HepG2 (cell line): ENCODE results near the gene ERP44. TPM values are rescaled to one million over a fixed set of nuclear protein-coding genes. Genes with fewer than 3 reads are reported as not detected.

Source experiments
- CHD2 ChIP-seq: IDR thresholded peaks from 2 replicates; pipeline ENCODE4 v1.6.1; 2011; ENCODE audit warnings: low read depth, low read length, improper control_type of control experiment
- KLF15 ChIP-seq: sonication (generic); formaldehyde crosslinking; IDR thresholded peaks from 2 replicates; pipeline ENCODE4 v1.8.1; 2023; ENCODE audit warnings: borderline replicate concordance, mild to moderate bottlenecking, inconsistent platforms, missing genetic modification reagents, mixed read lengths
- MAFG ChIP-seq: sonication (generic); formaldehyde crosslinking; IDR thresholded peaks from 2 replicates; pipeline ENCODE4 v1.5.1; 2020; ENCODE audit warnings: mild to moderate bottlenecking, missing genetic modification reagents
- MIER2 ChIP-seq: IDR thresholded peaks from 2 replicates; pipeline ENCODE4 v1.6.1; 2016; ENCODE audit warnings: missing biosample characterization, missing genetic modification reagents
- NFYC ChIP-seq: IDR thresholded peaks from 2 replicates; pipeline ENCODE4 v1.6.1; 2016; ENCODE audit warnings: missing genetic modification reagents, missing compliant biosample characterization
- SOX5 ChIP-seq: IDR thresholded peaks from 2 replicates; pipeline ENCODE4 v1.6.1; 2016; ENCODE audit warnings: borderline replicate concordance
- ZNF367 ChIP-seq: sonication (generic); formaldehyde crosslinking; IDR thresholded peaks from 2 replicates; pipeline ENCODE4 v1.4.0; 2020; ENCODE audit warnings: missing genetic modification reagents, borderline replicate concordance
- ZNF430 ChIP-seq: sonication (generic); formaldehyde crosslinking; IDR thresholded peaks from 2 replicates; pipeline ENCODE4 v1.9.0; 2021; ENCODE audit warnings: mild to moderate bottlenecking, missing genetic modification reagents
- ZNF484 ChIP-seq: sonication (generic); formaldehyde crosslinking; IDR thresholded peaks from 2 replicates; pipeline ENCODE4 v1.5.1; 2020; ENCODE audit warnings: mild to moderate bottlenecking, low read depth, missing genetic modification reagents, borderline replicate concordance
- polyA plus RNA-seq, 8 experiments: library from polyadenylated mRNA; depleted of rRNA in 3 of 8; stranded (reverse) in 7 of 8; unstranded in 1 of 8; fragments of >200 nt; fragmentation: Illumina TruSeq in 4 of 8; extraction: Trizol in 4 of 8; gene quantifications; 2 replicates each; pipeline versions ENCODE4 v1.2.1 to v1.2.3, GENCODE V29; 2011 to 2016; ENCODE audit warnings: low read depth in 4 of 8, missing spikeins in 1 of 8, mixed read lengths in 1 of 8; ENCODE audit not compliant: insufficient read depth in 1 of 8
- total RNA-seq, 5 experiments: library from RNA; depleted of rRNA; stranded (reverse); fragments of >200 nt; fragmentation: Illumina TruSeq; extraction: Trizol; gene quantifications; 2 replicates each; pipeline ENCODE4 v1.2.3, GENCODE V29; 2016; ENCODE audit warnings: low read depth in 1 of 5
- TF ChIP-seq, protein P1 (sequence below): sonication (generic); formaldehyde crosslinking; conservative IDR thresholded peaks from 2 replicates; pipeline ENCODE4 v1.8.1; 2023; ENCODE audit warnings: missing genetic modification reagents
- TF ChIP-seq, protein P2 (sequence below), 2 experiments: sonication (generic) in 1 of 2; formaldehyde crosslinking in 1 of 2; IDR thresholded peaks; 2 replicates each; pipeline versions ENCODE4 v1.6.1 to v1.9.0; 2014 to 2022; ENCODE audit warnings: antibody characterized with exemption in 1 of 2, borderline replicate concordance in 1 of 2, inconsistent platforms in 1 of 2, low read depth in 1 of 2, missing genetic modification reagents in 1 of 2
- TF ChIP-seq, protein P3 (sequence below): sonication (generic); formaldehyde crosslinking; IDR thresholded peaks from 2 replicates; pipeline ENCODE4 v1.4.0; 2020; ENCODE audit warnings: mild to moderate bottlenecking, missing genetic modification reagents

ERP44 gene
- total and polyA plus RNA-seq, 2 of the 13 experiments (the other 11 are each of a cell fraction or from before 2014, with no cell fraction given), result 8.9 to 13.8 TPM

GRCh38 chr9:100098887-100099721 lies at the start of gene ERP44, which contains the start of gene INVS (continued):
- TF ChIP-seq, protein P1, sequence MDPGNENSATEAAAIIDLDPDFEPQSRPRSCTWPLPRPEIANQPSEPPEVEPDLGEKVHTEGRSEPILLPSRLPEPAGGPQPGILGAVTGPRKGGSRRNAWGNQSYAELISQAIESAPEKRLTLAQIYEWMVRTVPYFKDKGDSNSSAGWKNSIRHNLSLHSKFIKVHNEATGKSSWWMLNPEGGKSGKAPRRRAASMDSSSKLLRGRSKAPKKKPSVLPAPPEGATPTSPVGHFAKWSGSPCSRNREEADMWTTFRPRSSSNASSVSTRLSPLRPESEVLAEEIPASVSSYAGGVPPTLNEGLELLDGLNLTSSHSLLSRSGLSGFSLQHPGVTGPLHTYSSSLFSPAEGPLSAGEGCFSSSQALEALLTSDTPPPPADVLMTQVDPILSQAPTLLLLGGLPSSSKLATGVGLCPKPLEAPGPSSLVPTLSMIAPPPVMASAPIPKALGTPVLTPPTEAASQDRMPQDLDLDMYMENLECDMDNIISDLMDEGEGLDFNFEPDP (CRISPR knock-in tag), result no peak
- TF ChIP-seq, protein P2, sequence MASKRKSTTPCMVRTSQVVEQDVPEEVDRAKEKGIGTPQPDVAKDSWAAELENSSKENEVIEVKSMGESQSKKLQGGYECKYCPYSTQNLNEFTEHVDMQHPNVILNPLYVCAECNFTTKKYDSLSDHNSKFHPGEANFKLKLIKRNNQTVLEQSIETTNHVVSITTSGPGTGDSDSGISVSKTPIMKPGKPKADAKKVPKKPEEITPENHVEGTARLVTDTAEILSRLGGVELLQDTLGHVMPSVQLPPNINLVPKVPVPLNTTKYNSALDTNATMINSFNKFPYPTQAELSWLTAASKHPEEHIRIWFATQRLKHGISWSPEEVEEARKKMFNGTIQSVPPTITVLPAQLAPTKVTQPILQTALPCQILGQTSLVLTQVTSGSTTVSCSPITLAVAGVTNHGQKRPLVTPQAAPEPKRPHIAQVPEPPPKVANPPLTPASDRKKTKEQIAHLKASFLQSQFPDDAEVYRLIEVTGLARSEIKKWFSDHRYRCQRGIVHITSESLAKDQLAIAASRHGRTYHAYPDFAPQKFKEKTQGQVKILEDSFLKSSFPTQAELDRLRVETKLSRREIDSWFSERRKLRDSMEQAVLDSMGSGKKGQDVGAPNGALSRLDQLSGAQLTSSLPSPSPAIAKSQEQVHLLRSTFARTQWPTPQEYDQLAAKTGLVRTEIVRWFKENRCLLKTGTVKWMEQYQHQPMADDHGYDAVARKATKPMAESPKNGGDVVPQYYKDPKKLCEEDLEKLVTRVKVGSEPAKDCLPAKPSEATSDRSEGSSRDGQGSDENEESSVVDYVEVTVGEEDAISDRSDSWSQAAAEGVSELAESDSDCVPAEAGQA (IDR thresholded peaks at IDR 0.05; ENCODE audit: low read depth), result no peak
- TF ChIP-seq, protein P2 (CRISPR knock-in tag; IDR thresholded peaks at IDR 0.05; ENCODE audit: borderline replicate concordance), result no peak
- TF ChIP-seq, protein P3, sequence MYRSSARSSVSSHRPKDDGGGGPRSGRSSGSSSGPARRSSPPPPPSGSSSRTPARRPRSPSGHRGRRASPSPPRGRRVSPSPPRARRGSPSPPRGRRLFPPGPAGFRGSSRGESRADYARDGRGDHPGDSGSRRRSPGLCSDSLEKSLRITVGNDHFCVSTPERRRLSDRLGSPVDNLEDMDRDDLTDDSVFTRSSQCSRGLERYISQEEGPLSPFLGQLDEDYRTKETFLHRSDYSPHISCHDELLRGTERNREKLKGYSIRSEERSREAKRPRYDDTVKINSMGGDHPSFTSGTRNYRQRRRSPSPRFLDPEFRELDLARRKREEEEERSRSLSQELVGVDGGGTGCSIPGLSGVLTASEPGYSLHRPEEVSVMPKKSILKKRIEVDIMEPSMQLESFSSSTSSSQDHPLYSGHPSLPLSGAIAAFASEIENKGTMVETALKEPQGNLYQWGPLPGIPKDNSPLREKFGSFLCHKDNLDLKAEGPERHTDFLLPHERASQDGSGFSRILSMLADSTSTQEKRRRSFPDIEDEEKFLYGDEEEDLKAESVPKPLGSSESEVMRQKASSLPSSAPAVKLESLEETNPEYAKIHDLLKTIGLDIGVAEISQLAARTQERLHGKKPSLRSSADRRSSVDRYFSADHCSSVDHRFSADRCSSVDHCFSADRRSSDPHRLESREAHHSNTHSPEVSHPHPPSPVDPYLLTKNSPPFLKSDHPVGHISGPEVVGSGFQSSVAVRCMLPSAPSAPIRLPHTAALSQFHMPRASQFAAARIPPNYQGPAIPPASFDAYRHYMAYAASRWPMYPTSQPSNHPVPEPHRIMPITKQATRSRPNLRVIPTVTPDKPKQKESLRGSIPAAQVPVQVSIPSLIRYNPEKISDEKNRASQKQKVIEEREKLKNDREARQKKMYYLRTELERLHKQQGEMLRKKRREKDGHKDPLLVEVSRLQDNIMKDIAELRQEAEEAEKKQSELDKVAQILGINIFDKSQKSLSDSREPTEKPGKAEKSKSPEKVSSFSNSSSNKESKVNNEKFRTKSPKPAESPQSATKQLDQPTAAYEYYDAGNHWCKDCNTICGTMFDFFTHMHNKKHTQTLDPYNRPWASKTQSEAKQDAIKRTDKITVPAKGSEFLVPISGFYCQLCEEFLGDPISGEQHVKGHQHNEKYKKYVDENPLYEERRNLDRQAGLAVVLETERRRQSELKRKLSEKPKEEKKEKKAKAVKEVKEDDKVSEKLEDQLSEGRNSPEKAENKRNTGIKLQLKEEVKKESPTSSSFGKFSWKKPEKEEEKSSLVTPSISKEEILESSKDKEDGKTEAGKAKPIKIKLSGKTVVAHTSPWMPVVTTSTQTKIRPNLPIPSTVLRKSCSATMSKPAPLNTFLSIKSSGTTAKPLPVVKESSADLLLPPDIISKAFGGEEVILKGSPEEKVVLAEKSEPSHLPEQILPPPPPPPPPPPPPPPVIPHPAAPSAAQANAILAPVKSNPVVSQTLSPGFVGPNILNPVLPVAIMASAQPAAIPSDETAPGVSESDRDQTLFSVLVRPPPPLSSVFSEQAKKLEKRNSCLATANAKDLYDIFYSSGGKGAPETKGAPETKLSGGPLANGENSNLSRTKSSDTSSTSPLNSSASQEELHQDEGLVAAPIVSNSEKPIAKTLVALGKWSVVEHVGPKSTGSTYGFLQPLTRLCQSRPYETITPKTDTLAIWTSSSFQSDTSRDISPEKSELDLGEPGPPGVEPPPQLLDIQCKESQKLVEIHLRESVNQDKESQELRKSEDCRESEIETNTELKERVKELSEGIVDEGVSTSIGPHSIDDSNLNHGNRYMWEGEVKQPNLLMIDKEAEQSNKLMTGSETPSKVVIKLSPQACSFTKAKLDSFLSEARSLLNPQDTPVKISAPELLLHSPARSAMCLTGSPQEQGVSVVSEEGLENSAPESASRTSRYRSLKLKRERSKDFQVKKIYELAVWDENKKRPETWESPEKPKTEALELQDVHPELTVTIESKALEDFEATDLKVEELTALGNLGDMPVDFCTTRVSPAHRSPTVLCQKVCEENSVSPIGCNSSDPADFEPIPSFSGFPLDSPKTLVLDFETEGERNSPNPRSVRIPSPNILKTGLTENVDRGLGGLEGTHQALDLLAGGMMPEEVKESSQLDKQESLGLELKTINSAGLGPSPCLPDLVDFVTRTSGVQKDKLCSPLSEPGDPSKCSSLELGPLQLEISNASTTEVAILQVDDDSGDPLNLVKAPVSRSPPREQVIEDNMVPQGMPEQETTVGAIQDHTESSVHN (CRISPR knock-in tag), result no peak
- no peak for TF ChIP-seq CHD2
- TF ChIP-seq MAFG (CRISPR knock-in tag), result 0 out of 2 replicates have a peak, but pooled peaks have one; percentile 17
- peak; percentile 67 for TF ChIP-seq NFYC (CRISPR knock-in tag)
- TF ChIP-seq KLF15 (CRISPR knock-in tag), result peak; percentile 62; the same call in 1 of the 2 replicates
- TF ChIP-seq ZNF367 (CRISPR knock-in tag), result no peak
- TF ChIP-seq MIER2 (CRISPR knock-in tag), result no peak
- no peak for TF ChIP-seq ZNF484 (CRISPR knock-in tag)
- TF ChIP-seq SOX5 (CRISPR knock-in tag), result no peak; the same call in 1 of the 2 replicates
- 0 out of 2 replicates have a peak, but pooled peaks have one; percentile 8 for TF ChIP-seq ZNF430
